ENCODE data around the gene SRC. TPM values are rescaled to one million over a fixed set of nuclear protein-coding genes. Genes with fewer than 3 reads are reported as not detected.
"Not testable (repeated sequence)": the region's sequence is repeated elsewhere in the genome, so short reads cannot be mapped to it uniquely, and the experiment has no call there.

SRC gene
- total and polyA plus RNA-seq, 7 experiments from 2014 or later = 0.63 to 26.6 (median 2.9) TPM

DNA sequence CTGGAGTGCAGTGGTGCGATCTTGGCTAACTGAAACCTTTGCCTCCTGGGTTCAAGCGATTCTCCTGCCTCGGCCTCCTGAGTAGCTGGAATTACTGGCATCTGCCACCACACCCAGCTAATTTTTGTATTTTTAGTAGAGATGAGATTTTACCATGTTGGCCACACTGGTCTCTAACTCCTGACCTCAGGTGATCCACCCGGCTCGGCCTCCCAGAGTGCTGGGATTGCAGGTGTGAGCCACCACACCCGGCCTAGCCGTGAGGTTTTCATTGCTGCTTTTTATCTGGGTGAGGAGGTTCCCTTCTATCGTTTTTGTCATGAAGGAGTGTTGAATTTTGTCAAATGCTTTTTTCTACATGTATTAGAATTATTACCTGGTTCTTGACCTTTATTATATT, 23.9 kb downstream of the SRC start:
- Mint-ChIP-seq H3K9me3 (peaks cover 0 to 2% (median 0%) of the 10 kb centered on the region in 11 donors), H3K27me3 (no peaks in the 10 kb centered on the region), H3K36me3 (peaks cover 0 to 8% (median 4%) of the 10 kb centered on the region in 5 donors), H3K4me1 (peaks cover 0 to 3% (median 0%) of the 10 kb centered on the region in 7 donors), H3K4me3 (no peak overlapping the region), H3K27ac (no peak overlapping the region)
- H3K4me1 ChIP-seq (ENCODE audit: control insufficient read depth in 2 of 2, insufficient read depth in 2 of 2, low read length in 2 of 2) = no peaks in the 10 kb centered on the region
- no peaks in the 10 kb centered on the region for H3K36me3 ChIP-seq (ENCODE audit: control insufficient read depth in 2 of 3, insufficient read depth in 3 of 3, low read length in 3 of 3)
- no peak for ATAC-seq
- H3K27me3 ChIP-seq (ENCODE audit: control insufficient read depth in 2 of 2, insufficient read depth in 2 of 2, low read length in 2 of 2) = no peaks in the 10 kb centered on the region
- CTCF ChIA-PET = no interaction called here
- POLR2A ChIA-PET = no interaction called here
- H3K27ac ChIP-seq (ENCODE audit: low read depth, low read length) = no peak overlapping the region
- no peaks in the 10 kb centered on the region for H3K9me3 ChIP-seq (ENCODE audit: control insufficient read depth in 2 of 3, low read length in 3 of 3)
- intact Hi-C loops (cut with micrococcal nuclease) = no loop called here
- H3K4me3 ChIP-seq (ENCODE audit: low read length) = no peak overlapping the region
- DNase-seq = no peak

- H3K9me3 ChIP-seq (ENCODE audit: control insufficient read depth in 2 of 3, low read length in 3 of 3); ATAC-seq; H3K9me3 Mint-ChIP-seq; H3K36me3 ChIP-seq (ENCODE audit: control insufficient read depth in 2 of 3, insufficient read depth in 3 of 3, low read length in 3 of 3); H3K4me3 ChIP-seq (ENCODE audit: low read length); H3K27me3 Mint-ChIP-seq; H3K36me3 Mint-ChIP-seq; H3K4me1 ChIP-seq (ENCODE audit: control insufficient read depth in 2 of 2, insufficient read depth in 2 of 2, low read length in 2 of 2); H3K27ac ChIP-seq (ENCODE audit: low read depth, low read length); H3K27me3 ChIP-seq (ENCODE audit: control insufficient read depth in 2 of 2, insufficient read depth in 2 of 2, low read length in 2 of 2); H3K4me3 Mint-ChIP-seq; intact Hi-C loops (cut with micrococcal nuclease); CTCF ChIA-PET; H3K4me1 Mint-ChIP-seq; DNase-seq; H3K27ac Mint-ChIP-seq: not testable (repeated sequence)
- POLR2A ChIA-PET = interaction anchor here (1.3 kb wide), 1 partner anchor 11 kb away, joined by 3 read pairs; no protein-coding TSS in a partner anchor
Observed at GRCh38 chr20:37371845-37372244, 25.9 kb downstream of the SRC start.

GRCh38 chr20:37372441-37372840, 26.5 kb downstream of the SRC start:
- Histone ChIP-seq H3K4me3 (ENCODE audit: low read length) (no peak overlapping the region), H3K36me3 (ENCODE audit: control insufficient read depth in 2 of 3, insufficient read depth in 3 of 3, low read length in 3 of 3) (no peaks in the 10 kb centered on the region), H3K27me3 (ENCODE audit: control insufficient read depth in 2 of 2, insufficient read depth in 2 of 2, low read length in 2 of 2) (no peaks in the 10 kb centered on the region), H3K4me1 (ENCODE audit: control insufficient read depth in 2 of 2, insufficient read depth in 2 of 2, low read length in 2 of 2) (no peaks in the 10 kb centered on the region), H3K9me3 (ENCODE audit: control insufficient read depth in 2 of 3, low read length in 3 of 3) (no peaks in the 10 kb centered on the region), H3K27ac (ENCODE audit: low read depth, low read length) (no peak overlapping the region)
- Mint-ChIP-seq H3K27me3 (no peaks in the 10 kb centered on the region), H3K36me3 (no peaks in the 10 kb centered on the region), H3K9me3 (peaks cover 0 to 2% (median 0%) of the 10 kb centered on the region in 11 donors), H3K4me3 (no peak overlapping the region), H3K27ac (no peak overlapping the region), H3K4me1 (peaks cover 0 to 5% (median 0%) of the 10 kb centered on the region in 7 donors)
- ATAC-seq = no peak
- CTCF ChIA-PET = no interaction called here
- no peak for DNase-seq
- POLR2A ChIA-PET = interaction anchor here (1.3 kb wide), 1 partner anchor 10 kb away, joined by 3 read pairs; no protein-coding TSS in a partner anchor
- intact Hi-C loops (cut with micrococcal nuclease) = no loop called here

- intact Hi-C loops (cut with micrococcal nuclease) = no loop called here
- POLR2A ChIA-PET = no interaction called here
- ATAC-seq (no peak), DNase-seq (no peak)
- H3K27ac ChIP-seq (ENCODE audit: low read depth, low read length) = no peak overlapping the region
- Mint-ChIP-seq H3K4me3 (no peak overlapping the region), H3K36me3 (no peaks in the 10 kb centered on the region), H3K4me1 (peaks cover 0 to 5% (median 0%) of the 10 kb centered on the region in 7 donors), H3K27ac (no peak overlapping the region), H3K27me3 (no peaks in the 10 kb centered on the region), H3K9me3 (peaks cover 0 to 2% (median 0%) of the 10 kb centered on the region in 11 donors)
- no peaks in the 10 kb centered on the region for H3K36me3 ChIP-seq (ENCODE audit: control insufficient read depth in 2 of 3, insufficient read depth in 3 of 3, low read length in 3 of 3)
- H3K27me3 ChIP-seq (ENCODE audit: control insufficient read depth in 2 of 2, insufficient read depth in 2 of 2, low read length in 2 of 2) = no peaks in the 10 kb centered on the region
- CTCF ChIA-PET = no interaction called here
- no peaks in the 10 kb centered on the region for H3K9me3 ChIP-seq (ENCODE audit: control insufficient read depth in 2 of 3, low read length in 3 of 3)
- no peak overlapping the region for H3K4me3 ChIP-seq (ENCODE audit: low read length)
- no peaks in the 10 kb centered on the region for H3K4me1 ChIP-seq (ENCODE audit: control insufficient read depth in 2 of 2, insufficient read depth in 2 of 2, low read length in 2 of 2)
Observed at GRCh38 chr20:37373020-37373598, 27.2 kb downstream of the SRC start.

DNA sequence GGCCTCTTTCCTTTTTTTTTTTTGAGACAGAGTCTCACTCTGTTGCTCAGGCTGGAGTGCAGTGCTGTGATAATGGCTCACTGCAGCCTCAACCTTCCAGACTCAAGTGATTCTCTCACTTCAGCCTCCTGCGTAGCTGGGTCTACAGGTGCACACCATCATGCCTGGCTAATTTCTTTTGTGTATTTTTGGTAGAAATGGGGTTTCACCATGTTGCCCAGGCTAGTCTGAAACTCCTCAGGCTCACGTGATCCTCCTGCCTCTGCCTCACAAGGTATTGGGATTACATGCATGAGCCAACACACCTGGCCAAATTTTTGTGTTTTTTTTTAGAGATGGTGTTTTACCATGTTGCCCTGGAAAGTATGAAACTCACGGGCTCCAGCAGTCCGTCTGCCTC, 29.3 kb downstream of the SRC start:
- Mint-ChIP-seq H3K27ac (no peak overlapping the region), H3K36me3 (no peaks in the 10 kb centered on the region), H3K9me3 (peaks cover 0 to 2% (median 0%) of the 10 kb centered on the region in 11 donors), H3K4me1 (peaks cover 0 to 5% (median 0%) of the 10 kb centered on the region in 7 donors), H3K27me3 (no peaks in the 10 kb centered on the region), H3K4me3 (no peak overlapping the region)
- Histone ChIP-seq H3K36me3 (ENCODE audit: control insufficient read depth in 2 of 3, insufficient read depth in 3 of 3, low read length in 3 of 3) (no peaks in the 10 kb centered on the region), H3K4me3 (ENCODE audit: low read length) (no peak overlapping the region), H3K9me3 (ENCODE audit: control insufficient read depth in 2 of 3, low read length in 3 of 3) (no peaks in the 10 kb centered on the region), H3K4me1 (ENCODE audit: control insufficient read depth in 2 of 2, insufficient read depth in 2 of 2, low read length in 2 of 2) (no peaks in the 10 kb centered on the region), H3K27me3 (ENCODE audit: control insufficient read depth in 2 of 2, insufficient read depth in 2 of 2, low read length in 2 of 2) (no peaks in the 10 kb centered on the region), H3K27ac (ENCODE audit: low read depth, low read length) (no peak overlapping the region)
- DNase-seq (no peak), ATAC-seq (no peak)
- intact Hi-C loops (cut with micrococcal nuclease) = no loop called here
- CTCF ChIA-PET = no interaction called here
- POLR2A ChIA-PET = interaction anchor here (0.7 kb wide), 1 partner anchor 87 kb away, joined by 4 read pairs; no protein-coding TSS in a partner anchor

DNA sequence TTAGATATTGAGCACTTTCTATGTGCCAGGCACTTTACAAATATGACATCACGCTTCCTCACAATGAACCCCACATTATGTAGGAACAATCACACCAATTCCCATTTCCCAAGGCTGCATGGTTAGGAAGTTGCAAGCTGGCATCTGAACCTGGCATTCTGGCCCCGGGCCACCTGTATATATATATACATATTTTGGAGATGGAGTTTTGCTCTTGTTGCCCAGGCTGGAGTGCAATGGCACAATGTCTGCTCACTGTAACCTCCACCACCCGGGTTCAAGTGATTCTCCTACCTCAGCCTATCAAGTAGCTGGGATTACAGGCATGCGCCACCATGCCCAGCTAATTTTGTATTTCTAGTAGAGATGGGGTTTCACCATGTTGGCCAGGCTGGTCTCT, 30.4 kb downstream of the SRC start:
- H3K4me1 ChIP-seq (ENCODE audit: control insufficient read depth in 2 of 2, insufficient read depth in 2 of 2, low read length in 2 of 2) = no peaks in the 10 kb centered on the region
- Mint-ChIP-seq H3K4me1 (peaks cover 0 to 5% (median 0%) of the 10 kb centered on the region in 7 donors), H3K27ac (no peak overlapping the region), H3K36me3 (no peaks in the 10 kb centered on the region), H3K27me3 (no peaks in the 10 kb centered on the region), H3K9me3 (peaks cover 0 to under 1% (median 0%) of the 10 kb centered on the region in 11 donors), H3K4me3 (no peak overlapping the region)
- no peak overlapping the region for H3K4me3 ChIP-seq (ENCODE audit: low read length)
- H3K9me3 ChIP-seq (ENCODE audit: control insufficient read depth in 2 of 3, low read length in 3 of 3) = no peaks in the 10 kb centered on the region
- ATAC-seq (no peak), DNase-seq (no peak)
- no peaks in the 10 kb centered on the region for H3K27me3 ChIP-seq (ENCODE audit: control insufficient read depth in 2 of 2, insufficient read depth in 2 of 2, low read length in 2 of 2)
- no peak overlapping the region for H3K27ac ChIP-seq (ENCODE audit: low read depth, low read length)
- intact Hi-C loops (cut with micrococcal nuclease) = no loop called here
- POLR2A ChIA-PET = no interaction called here
- CTCF ChIA-PET = interaction anchor here (0.6 kb wide), 1 partner anchor 11 kb away, joined by 3 read pairs; no protein-coding TSS in a partner anchor
- no peaks in the 10 kb centered on the region for H3K36me3 ChIP-seq (ENCODE audit: control insufficient read depth in 2 of 3, insufficient read depth in 3 of 3, low read length in 3 of 3)

DNA sequence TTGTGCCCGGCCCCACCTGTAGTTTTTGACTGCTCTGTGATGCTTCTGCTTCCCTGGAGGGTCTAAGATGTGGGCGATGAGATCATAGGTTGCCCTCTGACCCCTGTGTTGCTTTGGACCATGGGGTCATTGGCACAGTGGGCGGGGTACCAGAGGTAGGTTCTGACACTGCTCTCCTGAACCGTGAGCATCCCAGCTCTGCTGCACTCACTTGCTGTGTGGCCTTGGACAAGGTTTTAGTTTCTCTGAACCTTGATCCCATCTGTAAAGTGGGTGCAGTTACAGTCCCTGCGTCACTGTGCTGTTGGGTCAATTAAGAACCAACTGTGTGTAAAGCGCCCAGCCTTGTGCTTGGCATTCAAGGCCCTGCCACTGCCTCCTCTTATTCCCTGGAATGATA, 30.9 kb downstream of the SRC start:
- intact Hi-C loops (cut with micrococcal nuclease) = no loop called here
- POLR2A ChIA-PET = no interaction called here
- Histone ChIP-seq H3K27me3 (ENCODE audit: control insufficient read depth in 2 of 2, insufficient read depth in 2 of 2, low read length in 2 of 2) (no peaks in the 10 kb centered on the region), H3K9me3 (ENCODE audit: control insufficient read depth in 2 of 3, low read length in 3 of 3) (no peaks in the 10 kb centered on the region), H3K4me3 (ENCODE audit: low read length) (no peak overlapping the region), H3K36me3 (ENCODE audit: control insufficient read depth in 2 of 3, insufficient read depth in 3 of 3, low read length in 3 of 3) (no peaks in the 10 kb centered on the region), H3K4me1 (ENCODE audit: control insufficient read depth in 2 of 2, insufficient read depth in 2 of 2, low read length in 2 of 2) (no peaks in the 10 kb centered on the region), H3K27ac (ENCODE audit: low read depth, low read length) (no peak overlapping the region)
- no peaks in the 10 kb centered on the region for H3K9me3 Mint-ChIP-seq
- no peak overlapping the region for H3K4me3 Mint-ChIP-seq
- no peaks in the 10 kb centered on the region for H3K27me3 Mint-ChIP-seq
- H3K4me1 Mint-ChIP-seq = peaks cover 0 to 5% (median 0%) of the 10 kb centered on the region in 7 donors
- no peaks in the 10 kb centered on the region for H3K36me3 Mint-ChIP-seq
- H3K27ac Mint-ChIP-seq = no peak overlapping the region
- CTCF ChIA-PET = interaction anchor here (0.6 kb wide), 1 partner anchor 11 kb away, joined by 3 read pairs; no protein-coding TSS in a partner anchor
- no peak for DNase-seq
- ATAC-seq = no peak

All from naive thymus-derived CD4-positive, alpha-beta T cell (primary cell).